Skeletal muscle cell (primary cell): ENCODE measurements around the gene UCK2.
"Not testable (repeated sequence)": the region's sequence is repeated elsewhere in the genome, so short reads cannot be mapped to it uniquely, and the experiment has no call there.

Experiments used
- DNase-seq: peaks from one replicate; pipeline ENCODE4 v3.0.0-alpha.2; 2010; ENCODE audit warnings: low read depth
- H3K4me3 ChIP-seq: 2 replicates; pipeline ENCODE4 v1.5.1; 2011; ENCODE audit warnings: low read depth, mild to moderate bottlenecking, control low read depth, low read length, moderate library complexity

Gene UCK2

DNA sequence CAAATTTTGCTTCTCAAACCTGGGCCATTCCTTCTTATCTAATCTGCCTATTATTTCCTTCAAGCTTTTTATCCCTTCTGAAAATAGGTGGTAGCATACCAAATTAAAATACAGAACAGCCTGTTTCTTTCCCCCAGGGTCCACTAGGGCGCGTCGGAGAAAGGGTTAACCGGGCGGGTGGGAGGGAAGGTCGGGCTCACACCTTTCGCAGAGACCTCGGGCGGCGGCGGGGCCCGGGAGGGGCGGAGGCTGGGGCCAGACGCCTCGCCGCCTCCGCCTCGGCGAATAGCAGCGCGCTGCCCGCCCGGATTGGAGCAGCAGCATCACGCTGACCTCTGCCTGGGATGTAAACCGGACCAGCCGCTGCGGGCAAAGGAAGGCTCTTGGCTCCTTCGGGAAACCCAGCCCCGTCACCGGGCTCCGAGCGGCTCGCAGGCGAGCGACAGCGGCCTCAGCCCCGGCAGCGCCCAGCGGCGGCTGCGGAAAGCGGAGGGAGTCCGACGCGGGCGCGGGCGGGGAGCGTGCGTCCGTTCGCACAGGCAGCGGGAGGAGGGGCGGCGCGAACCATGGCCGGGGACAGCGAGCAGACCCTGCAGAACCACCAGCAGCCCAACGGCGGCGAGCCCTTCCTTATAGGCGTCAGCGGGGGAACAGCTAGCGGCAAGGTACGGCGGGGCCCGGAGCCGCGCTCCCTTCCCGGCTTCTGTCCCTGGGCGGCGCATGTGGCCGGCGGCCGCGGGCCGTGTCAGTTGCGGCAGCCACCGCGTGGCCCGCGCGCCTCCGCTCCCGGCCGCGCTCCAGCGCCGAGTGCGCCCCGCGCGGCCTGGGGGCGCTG, at the start of gene UCK2:
Gene UCK2 (plus strand): TSS at position 347 of the 835 bp plus-strand sequence. CDS start 220 bp downstream, at position 567.
- DNase-seq = no peak
- H3K4me3 ChIP-seq = peak within 1 kb of the TSS; percentile 92

DNA sequence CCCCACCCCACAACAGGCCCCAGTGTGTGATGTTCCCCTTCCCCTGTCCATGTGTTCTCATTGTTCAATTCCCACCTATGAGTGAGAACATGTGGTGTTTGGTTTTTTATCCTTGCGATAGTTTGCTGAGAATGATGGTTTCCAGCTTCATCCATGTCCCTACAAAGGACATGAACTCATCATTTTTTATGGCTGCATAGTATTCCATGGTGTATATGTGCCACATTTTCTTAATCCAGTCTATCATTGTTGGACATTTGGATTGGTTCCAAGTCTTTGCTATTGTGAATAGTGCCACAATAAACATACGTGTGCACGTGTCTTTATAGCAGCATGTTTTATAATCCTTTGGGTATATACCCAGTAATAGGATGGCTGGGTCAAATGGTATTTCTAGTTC, 49.2 kb upstream of the UCK2 start:
- DNase-seq, H3K4me3 ChIP-seq: not testable (repeated sequence)

DNA sequence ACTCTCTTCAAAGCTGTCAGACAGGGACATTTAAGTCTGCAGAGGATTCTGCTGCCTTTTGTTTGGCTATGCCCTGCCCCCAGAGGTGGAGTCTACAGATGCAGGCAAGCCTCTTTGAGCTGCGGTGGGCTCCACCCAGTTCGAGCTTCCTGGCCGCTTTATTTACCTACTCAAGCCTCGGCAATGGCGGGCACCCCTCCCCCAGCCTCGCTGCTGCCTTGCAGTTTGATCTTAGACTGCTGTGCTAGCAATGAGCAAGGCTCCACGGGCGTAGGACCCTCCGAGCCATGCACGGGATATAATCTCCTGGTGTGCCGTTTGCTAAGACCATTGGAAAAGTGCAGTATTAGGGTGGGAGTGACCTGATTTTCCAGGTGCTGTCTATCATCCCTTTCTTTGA, 43.9 kb upstream of the UCK2 start:
- DNase-seq = not testable (repeated sequence)

DNA sequence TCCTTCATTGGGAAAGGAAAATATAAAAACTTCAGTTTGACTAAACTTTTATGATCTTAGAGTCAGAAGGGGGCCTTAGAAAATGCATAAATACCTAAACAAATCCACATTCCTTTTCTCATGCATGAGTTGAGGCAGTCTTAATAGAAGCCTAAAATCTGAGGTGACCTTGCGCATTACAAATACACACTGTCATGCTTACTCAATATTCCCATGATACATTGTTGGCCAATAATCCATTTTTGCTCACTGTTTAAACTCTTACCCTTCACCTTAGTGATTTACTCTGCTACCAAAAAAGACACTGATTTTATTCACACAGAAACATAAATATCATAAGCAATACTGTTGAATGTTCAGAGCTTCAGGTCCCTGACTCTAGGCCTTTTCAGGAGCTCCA, 39.7 kb upstream of the UCK2 start:
- peak; percentile 21 for DNase-seq
- no peak overlapping the region for H3K4me3 ChIP-seq

More for the DNA sequence above, 43.9 kb upstream of the UCK2 start:
- not testable (repeated sequence) for H3K4me3 ChIP-seq

DNA sequence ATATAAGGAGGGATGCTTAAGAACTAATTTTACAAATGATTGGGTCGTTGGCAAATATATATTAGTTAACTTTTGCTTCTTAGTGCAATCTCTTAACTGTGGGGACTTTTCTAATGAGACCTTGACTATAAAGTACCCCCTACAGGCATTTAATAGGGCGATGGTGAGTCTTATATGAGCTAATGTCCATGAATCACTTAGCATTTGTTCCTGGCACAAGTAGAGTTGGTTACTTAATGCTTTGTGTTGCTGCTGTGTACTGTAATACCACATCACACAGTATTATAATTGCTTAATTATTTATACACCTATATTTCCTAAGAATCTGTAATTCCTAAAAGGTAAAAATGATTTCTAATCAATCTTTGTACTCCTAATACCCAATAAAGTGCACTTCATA, 33.5 kb upstream of the UCK2 start:
- H3K4me3 ChIP-seq = no peak overlapping the region
- DNase-seq = peak; percentile 15

DNA sequence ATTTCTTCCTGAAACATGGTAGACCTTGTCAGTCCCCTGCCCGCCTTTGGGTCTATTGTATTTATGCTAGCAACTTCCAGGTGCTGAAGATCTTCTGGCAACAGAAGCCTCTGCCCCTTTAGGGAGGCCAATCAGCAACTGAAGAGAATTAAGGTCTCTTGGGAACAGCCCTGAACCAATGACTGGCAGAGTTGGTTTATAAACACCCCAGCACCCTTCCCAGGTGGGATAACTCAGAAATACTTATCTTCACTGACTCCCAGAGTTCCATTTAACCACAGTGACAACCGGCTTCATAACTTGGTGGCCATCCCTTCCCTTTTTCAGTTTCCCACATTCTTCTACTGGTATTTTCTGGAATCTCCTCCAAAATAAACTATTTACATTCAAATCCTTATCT, 31.5 kb upstream of the UCK2 start:
- H3K4me3 ChIP-seq = no peak overlapping the region
- DNase-seq = no peak

DNA sequence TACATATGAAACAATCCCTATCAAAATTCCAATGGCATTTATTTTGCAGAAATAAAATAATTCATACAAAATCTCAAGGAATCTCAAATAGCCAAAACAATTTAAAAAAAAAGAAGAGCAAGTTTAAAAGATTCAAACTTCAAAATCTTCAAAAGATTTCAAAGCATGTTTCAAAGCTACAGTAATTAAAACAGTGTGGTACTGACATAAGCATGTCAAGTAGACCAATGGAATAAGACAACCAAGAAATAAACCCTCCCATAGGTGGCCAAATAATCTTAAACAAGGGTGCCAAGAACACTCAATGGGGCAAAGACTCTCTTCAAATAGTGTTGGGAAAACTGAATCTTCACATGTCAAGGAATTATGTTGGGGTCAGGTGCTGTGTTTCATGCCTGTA, 28.0 kb upstream of the UCK2 start:
- no peak for DNase-seq
- no peak overlapping the region for H3K4me3 ChIP-seq

DNA sequence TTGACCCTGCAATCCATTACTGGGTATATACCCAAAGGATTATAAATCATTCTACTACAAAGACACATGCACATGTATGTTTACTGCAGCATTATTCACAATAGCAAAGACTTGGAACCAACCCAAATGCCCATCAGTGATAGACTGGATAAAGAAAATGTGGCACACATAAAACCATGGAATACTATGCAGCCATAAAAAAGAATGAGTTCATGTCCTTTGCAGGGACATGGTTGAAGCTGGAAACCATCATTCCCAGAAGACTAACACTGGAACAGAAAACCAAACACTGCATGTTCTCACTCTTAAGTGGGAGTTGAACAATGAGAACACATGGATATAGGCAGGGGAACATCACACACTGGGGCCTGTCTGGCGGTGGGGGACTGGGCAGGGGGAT, 22.9 kb upstream of the UCK2 start:
- H3K4me3 ChIP-seq, DNase-seq: not testable (repeated sequence)

DNA sequence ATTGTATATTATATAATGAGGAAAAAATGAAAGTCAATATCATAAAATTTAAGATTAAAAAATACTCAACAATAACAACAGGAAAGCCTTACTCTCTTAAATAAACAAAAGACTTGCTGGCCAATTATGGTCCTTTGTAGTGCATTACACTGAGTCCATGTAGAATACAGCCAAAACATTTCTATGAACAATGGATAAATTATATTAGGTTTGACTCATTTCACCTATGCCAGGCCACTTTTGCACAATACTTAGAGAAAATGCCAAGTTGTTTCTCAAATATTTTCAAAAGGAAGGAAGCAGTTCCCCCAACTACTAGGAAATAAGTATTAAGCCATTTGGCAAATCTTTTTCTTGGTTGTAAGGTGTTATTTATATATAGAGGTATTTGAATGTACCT, 19.8 kb upstream of the UCK2 start:
- no peak overlapping the region for H3K4me3 ChIP-seq
- DNase-seq = no peak

DNA sequence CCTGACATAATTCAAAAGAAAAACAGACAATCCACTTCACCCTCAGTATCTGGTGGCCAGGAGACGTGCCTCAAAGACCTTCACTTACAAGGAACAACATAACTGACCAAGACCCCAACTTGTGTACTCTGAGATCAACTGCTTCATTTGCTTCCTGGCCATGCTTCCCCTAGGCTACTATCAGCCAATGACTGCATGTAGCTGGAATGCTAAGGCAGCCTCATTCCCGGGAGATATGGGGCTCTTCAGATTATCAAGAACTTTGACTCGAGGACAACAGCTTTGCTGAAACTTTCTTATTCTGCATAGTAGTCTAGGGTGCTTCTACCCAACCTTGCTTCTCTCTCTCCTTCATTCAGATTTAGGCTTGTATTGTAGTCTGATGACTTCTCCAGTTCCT, 11.7 kb upstream of the UCK2 start:
- no peak for DNase-seq
- H3K4me3 ChIP-seq = no peak overlapping the region

DNA sequence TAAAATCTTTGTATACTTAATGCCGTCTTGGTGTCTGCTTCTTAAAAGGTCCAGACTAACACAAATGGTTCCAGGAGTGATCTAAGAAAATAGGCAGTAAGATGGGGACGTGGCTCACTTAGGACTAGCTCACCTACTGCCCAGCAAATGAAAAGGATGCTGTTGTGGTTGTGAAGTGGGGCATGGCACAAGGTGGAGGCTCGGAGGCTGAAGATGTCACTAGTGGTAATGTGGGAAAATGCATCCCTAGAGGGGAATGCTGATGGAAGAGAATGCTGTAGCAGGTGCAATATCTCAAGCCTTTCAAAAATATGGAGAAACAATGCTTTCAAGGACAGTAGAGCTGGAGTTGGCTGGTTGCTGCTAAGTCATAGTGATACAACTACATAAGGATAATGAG, 11.3 kb upstream of the UCK2 start:
- DNase-seq = no peak
- no peak overlapping the region for H3K4me3 ChIP-seq

DNA sequence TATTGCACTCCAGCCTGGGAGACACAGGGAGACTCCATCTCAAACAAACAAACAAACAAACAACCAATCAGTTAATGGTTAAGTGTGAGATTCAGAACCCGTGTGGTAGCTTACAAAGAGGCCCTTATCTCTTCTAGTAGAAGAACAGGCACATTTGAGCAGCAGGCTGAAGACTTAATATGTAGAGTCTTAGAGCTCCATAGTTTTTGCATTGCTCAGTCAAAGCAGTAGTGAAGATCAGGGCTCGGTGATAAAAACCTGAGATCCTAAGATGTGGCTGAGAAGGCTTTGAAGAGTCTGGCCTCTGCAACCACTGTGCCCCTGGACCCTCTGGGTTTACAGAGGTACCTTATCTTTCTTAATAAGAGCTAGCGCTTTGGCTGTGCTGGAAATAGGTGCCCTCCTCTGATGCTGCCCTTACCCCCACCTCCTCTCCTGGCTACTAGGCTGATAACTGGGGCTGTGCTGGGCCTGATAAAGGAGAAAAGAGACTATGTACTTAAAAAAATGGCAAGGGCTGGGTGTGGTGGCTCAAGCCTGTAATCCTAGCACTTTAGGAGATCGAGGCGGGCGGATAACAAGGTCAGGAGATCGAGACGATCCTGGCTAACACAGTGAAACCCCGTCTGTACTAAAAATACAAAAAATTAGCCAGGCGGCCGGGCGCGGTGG, 10.5 kb upstream of the UCK2 start:
- DNase-seq = no peak
- H3K4me3 ChIP-seq = no peak overlapping the region

DNA sequence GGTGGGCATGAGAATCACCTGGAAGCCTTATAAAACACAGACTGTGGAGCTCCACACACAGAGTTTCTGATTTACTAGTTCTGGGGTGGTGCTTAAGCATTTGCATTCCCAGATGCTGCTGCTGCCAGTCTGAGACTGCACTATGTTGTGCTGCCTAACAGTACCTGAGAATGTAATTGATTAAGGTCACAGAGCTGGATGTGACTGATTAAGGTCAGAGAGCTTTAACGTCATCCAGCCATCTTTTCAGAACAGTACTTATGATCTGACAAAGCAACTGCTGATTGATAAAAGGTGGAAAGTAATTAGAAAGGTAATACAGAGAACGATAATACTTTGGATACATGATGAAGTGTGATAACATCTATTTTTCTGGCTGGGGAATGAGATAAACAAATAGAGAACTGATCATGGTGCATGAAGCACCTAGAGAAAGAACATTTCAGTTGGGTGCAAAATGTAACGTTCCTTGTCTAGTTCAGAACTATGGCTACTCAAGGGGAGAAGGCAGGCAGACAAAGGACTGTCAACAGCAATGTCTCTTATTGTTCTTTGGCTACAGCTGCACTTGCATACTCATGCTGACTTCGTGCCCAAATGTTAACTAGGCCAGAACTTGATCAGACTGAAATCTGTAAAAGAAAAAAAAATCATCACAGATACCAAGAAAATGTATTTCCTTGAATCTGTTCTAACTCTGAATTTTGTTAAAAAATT, 3.7 kb upstream of the UCK2 start:
- no peak for DNase-seq
- H3K4me3 ChIP-seq = no peak overlapping the region

DNA sequence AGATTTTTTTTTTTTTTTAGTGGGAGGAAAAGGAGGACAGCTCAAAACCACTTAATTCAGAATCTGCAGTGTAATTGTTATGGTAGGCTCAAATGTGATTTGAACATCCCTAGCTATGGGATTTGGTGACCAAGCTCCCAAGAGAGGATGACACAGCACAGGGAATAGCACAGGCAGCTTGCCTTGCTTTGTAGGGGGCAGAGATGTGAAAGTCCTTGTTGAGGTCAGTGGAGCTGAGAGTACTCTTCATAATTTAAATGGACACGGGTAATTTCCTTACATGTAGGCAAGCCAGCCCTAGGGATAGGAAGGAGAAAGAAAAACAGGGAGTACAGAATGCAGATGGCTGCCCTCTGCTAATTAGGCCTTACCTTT, 3.2 kb upstream of the UCK2 start:
- no peak overlapping the region for H3K4me3 ChIP-seq
- no peak for DNase-seq

DNA sequence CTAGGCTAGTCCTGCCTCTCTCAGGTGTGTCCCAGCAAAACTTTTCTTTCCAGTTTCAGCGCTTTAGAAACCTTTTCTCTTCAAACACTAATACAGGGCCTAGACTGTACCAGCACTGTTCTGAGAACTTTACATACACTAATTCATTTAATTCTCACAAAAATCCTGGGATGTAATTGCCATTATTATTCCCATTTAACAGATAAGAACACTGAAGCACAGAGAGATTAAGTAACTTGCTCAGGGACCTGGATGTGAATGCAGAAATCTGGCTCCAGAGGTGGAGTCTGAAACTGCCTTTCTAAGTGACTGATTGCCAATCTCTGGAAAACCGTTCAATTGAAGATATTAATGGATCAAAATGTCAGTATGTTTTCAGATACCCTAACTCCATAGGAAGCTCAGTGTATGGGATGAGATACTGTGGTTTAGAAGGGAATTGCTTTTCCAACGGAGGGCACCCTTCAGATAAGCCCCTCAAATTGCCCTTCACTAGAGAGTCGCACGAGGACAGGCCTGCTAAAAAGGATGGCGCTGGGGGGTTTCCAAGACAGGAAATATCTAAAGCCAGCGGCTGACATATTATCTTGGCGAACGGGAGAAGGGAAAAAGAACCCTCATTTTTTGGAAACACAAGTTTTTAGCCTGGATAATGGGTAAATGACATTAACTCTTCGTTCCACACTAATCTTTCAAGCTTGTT, 698 bp upstream of the UCK2 start:
- DNase-seq = no peak
- H3K4me3 ChIP-seq = peak overlapping the region; percentile 92

DNA sequence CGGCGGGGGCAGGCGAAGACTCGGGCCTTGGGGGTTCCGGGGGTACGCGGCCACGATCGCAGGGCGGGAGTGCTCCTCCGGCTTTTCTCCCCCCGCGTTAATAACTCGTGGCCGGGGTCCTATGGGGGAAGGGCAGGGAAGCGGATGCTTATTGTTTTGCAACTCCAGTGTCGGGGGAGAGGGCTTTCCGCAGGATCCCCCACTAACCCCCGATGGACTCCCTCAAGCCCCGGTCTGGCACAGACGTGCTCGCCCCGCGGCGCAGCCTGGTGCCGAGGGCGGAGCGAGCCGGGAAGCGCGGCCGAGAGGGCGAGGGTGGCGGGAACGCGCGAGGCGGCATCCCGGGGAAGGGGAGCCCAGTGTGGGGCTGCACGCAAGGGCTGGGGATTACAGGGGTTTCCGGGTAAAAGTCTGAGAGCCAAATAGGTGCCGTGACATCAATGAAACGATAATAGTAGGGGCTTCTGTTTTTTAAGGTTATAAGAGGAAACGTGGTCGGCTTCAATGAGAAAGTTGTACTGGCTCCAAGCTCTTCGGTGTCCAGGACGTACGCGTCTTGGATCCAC, 772 bp downstream of the UCK2 start:
- DNase-seq = no peak
- H3K4me3 ChIP-seq = peak overlapping the region; percentile 92

DNA sequence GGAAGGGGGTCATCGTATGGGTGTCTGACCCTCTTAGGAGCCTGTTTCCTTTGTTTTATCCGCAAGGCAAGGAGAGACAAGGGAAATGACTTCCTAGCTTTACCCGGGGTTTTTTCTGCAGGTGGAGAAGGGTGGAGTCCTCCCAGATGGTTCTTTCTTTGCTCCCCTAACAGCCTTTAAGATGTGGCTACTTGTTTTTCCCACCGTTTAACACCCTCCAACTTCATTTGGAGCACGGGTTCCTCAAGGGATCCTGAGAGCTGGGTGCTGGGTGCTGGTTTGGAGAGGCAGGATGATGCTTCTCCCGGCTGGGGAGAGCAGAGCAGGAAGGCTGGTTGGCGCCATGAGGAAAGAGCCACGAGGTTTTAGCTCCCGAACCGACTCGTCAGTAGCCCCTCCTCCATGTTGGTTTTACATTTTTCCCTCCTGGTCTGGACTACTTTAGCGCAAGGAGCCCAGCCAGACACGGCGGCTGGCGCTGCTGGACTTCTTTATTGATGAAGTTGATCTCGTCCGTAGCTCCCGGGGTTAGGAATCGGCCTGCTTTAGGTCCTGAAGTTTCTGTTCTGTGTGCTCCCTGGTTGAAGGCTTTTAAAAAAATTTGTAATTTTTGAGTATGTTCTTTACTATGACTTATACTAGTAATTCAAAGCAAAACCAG, 1.4 kb downstream of the UCK2 start:
- peak; percentile 66 for DNase-seq

DNA sequence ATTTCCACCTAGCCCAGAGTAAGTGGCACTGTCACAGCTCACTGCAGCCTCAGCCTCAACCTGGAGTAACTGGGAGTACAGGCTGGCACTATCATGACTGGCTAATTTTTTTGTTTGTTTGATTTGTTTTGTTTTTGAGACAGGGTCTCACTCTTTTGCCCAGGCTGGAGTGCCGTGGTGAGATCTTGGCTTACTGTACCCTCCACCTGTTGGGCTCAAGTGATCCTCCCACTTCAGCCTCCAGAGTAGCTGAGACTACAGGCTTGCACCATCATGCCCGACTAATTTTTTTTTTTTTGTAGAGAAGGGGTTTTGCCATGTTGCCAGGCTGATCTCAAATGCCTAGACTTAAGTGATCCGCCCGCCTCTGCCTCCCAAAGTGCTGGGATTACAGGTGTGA, 2.5 kb downstream of the UCK2 start:
- H3K4me3 ChIP-seq = peak overlapping the region; percentile 92

More for the DNA sequence above, 1.4 kb downstream of the UCK2 start:
- peak overlapping the region; percentile 92 for H3K4me3 ChIP-seq

DNA sequence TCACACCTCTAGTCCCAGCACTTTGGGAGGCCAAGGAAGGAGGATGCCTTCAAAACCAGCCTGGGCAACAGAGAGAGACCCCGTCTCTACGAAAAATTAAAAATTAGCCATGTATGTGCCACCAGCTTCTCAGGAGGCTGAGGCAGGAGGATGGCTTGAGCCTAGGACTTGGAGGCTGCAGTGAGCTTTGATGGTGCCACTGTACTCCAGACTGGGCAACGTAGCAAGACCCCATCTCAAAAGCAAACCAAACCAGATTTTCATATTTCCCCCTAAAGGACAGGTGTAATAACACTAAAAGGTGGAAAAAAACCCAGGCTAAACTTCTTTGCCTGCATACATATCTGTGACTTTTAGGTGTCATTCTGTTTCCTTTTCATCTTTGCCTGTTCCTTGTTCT, 3.7 kb downstream of the UCK2 start:
- H3K4me3 ChIP-seq = no peak overlapping the region
- DNase-seq = no peak

More for the DNA sequence above, 2.5 kb downstream of the UCK2 start:
- no peak for DNase-seq
